Measurements from ENCODE around the gene ENOX1.

DNA sequence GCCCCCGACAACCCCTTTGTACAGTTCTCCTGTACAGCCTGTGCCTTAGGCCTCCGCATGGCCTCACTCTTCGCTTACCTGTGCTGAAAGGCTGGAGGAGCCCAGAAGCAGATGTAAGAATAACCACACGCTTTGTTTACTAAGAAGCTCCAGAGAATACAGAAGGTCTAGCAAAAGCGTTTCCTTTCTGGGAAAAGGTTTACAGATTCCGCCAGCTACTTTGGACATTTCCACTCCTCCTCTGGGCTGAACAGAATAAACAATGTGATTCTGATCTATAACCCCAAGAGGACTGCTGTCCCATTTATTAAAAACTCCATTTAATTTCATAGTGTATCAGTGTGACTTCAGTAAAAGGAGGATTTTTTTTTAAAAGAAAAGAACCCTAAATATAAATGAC lies 424.2 kb downstream of the ENOX1 start:
- TF ChIP-seq CTCF (IDR thresholded peaks at IDR 0.05; ENCODE audit: extremely low read depth in 1 of 2, insufficient read depth in 1 of 2, low read depth in 1 of 2, low read length in 2 of 2) (no peak), POLR2A (IDR thresholded peaks at IDR 0.05; ENCODE audit: low read depth, low read length) (no peak), POLR2AphosphoS5 (IDR thresholded peaks at IDR 0.05; ENCODE audit: insufficient read depth, low read depth, low read length) (no peak), MYC (IDR thresholded peaks at IDR 0.05; ENCODE audit: low read depth, low read length) (no peak), FOS (IDR thresholded peaks at IDR 0.05; ENCODE audit: borderline replicate concordance, insufficient read depth, low read length) (no peak), EZH2 (IDR thresholded peaks at IDR 0.05; ENCODE audit: borderline replicate concordance, low read depth, low read length, severe bottlenecking) (no peak)
- TF ChIP-seq, protein P1, sequence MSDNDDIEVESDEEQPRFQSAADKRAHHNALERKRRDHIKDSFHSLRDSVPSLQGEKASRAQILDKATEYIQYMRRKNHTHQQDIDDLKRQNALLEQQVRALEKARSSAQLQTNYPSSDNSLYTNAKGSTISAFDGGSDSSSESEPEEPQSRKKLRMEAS (IDR thresholded peaks at IDR 0.05; ENCODE audit: insufficient read depth, insufficient read length), result no peak
